Renal cortical epithelial cell (primary cell): ENCODE results near the gene MTA1. TPM values are rescaled to one million over a fixed set of nuclear protein-coding genes. Genes with fewer than 3 reads are reported as not detected.

ENCODE experiments used
- DNase-seq: peaks from one replicate; pipeline ENCODE4 v3.0.0-alpha.2; 2011; ENCODE audit warnings: low read depth
- total RNA-seq: library from RNA; depleted of rRNA; stranded (reverse); fragments of >200 nt; gene quantifications from 2 replicates; pipeline ENCODE4 v1.2.3, GENCODE V29; 2014

The MTA1 gene
- total RNA-seq, 1 donor from 2014 or later, result 47.3 TPM

GRCh38 chr14:105386581-105387529, 32.8 kb upstream of the MTA1 start:
- DNase-seq, result no peak

- DNase-seq, result no peak
Measured at GRCh38 chr14:105387530-105387922, 32.1 kb upstream of the MTA1 start.

GRCh38 chr14:105388110-105388951, 31.3 kb upstream of the MTA1 start:
- no peak for DNase-seq

- DNase-seq, result no peak
Measured at GRCh38 chr14:105388976-105389375, 30.7 kb upstream of the MTA1 start.

GRCh38 chr14:105389534-105389933, 30.1 kb upstream of the MTA1 start:
- no peak for DNase-seq

GRCh38 chr14:105389976-105390848, 29.4 kb upstream of the MTA1 start:
- no peak for DNase-seq

GRCh38 chr14:105390849-105391500, 28.7 kb upstream of the MTA1 start:
- DNase-seq, result no peak

- DNase-seq, result no peak
Measured at GRCh38 chr14:105391541-105391940, 28.1 kb upstream of the MTA1 start.

GRCh38 chr14:105392131-105393090, 27.2 kb upstream of the MTA1 start:
- no peak for DNase-seq

- DNase-seq, result no peak
Measured at GRCh38 chr14:105393151-105393550, 26.5 kb upstream of the MTA1 start.

- no peak for DNase-seq
Measured at GRCh38 chr14:105394714-105395537, 24.7 kb upstream of the MTA1 start.

- DNase-seq, result no peak
Measured at GRCh38 chr14:105395538-105395854, 24.1 kb upstream of the MTA1 start.

- no peak for DNase-seq
Measured at GRCh38 chr14:105397350-105397931, 22.2 kb upstream of the MTA1 start.

- peak; percentile 18 for DNase-seq
Measured at GRCh38 chr14:105398044-105398725, 21.4 kb upstream of the MTA1 start, which contains the start of gene TEX22. TSS of gene TEX22 (plus strand) at chr14:105398538. CDS start at chr14:105399341, 803 bp downstream.

GRCh38 chr14:105398726-105399465, 20.7 kb upstream of the MTA1 start:
- no peak for DNase-seq

GRCh38 chr14:105399466-105399775, 20.2 kb upstream of the MTA1 start:
- no peak for DNase-seq

GRCh38 chr14:105400016-105400415, 19.6 kb upstream of the MTA1 start:
- no peak for DNase-seq

- DNase-seq, result no peak
Measured at GRCh38 chr14:105401699-105402098, 17.9 kb upstream of the MTA1 start.
